HCT116 (cell line): Measurements from ENCODE around the gene HLA-B. TPM values are rescaled to one million over a fixed set of nuclear protein-coding genes. Genes with fewer than 3 reads are reported as not detected.

Experiments used
- ATAC-seq: fragments of 200-7000 bp; cut with Tn5 transposase; 2 replicates; pipeline ENCODE4 v1.9.1; 2020; ENCODE audit warnings: mild to moderate bottlenecking, moderate library complexity
- BruUV-seq: library from RNA; stranded (reverse); fragments of 400-500 nt; replicated peaks from 2 replicates; lab custom pipeline; 2021; lab: Mats Ljungman, UMichigan
- CTCF ChIA-PET: fragments of 300-600 bp; sonication (Branson Sonifier 250); formaldehyde crosslinking; loops from one replicate; lab custom pipeline; 2021; ENCODE audit warnings: antibody characterized with exemption; lab: Charles Lee
- POLR2A ChIA-PET: fragments of 300-600, 350-600 bp; sonication (Branson Sonifier 250); formaldehyde crosslinking; loops from one replicate; lab custom pipeline; 2021; ENCODE audit warnings: antibody characterized with exemption; lab: Charles Lee
- RAD21 ChIA-PET, 2 experiments: fragments of 300-600 bp; sonication (Branson Sonifier 250); formaldehyde crosslinking; loops; one replicate each; lab custom pipeline; 2023; ENCODE audit warnings: low total read pairs in 2 of 2; ENCODE audit not compliant: uncharacterized antibody in 2 of 2, unreplicated experiment in 2 of 2, low non-redundant PET in 1 of 2; lab: Charles Lee
- DNase-seq: peaks from one replicate; pipeline ENCODE4 v3.0.0-alpha.2; 2010; ENCODE audit warnings: low read depth, low spot score
- H2AFZ ChIP-seq: fragments of 200-600 bp; shearing (Covaris generic), sonication (generic); 2 replicates; pipeline ENCODE4 v1.6.1; 2017; ENCODE audit warnings: low read depth, mixed run types, mixed read lengths, antibody characterized with exemption, low read length; ENCODE audit not compliant: poor library complexity, severe bottlenecking
- H3K27ac ChIP-seq: 2 replicates; pipeline ENCODE4 v1.5.1; 2012; ENCODE audit warnings: low read depth, low read length
- H3K27me3 ChIP-seq: fragments of 200-600 bp; sonication (generic); 2 replicates; pipeline ENCODE4 v1.6.1; 2016; ENCODE audit warnings: mixed run types, low read length, mixed read lengths; ENCODE audit not compliant: insufficient read depth
- H3K36me3 ChIP-seq, 2 experiments: fragments of 200-500 bp in 1 of 2; fragments of 200-600 bp in 1 of 2; sonication (Bioruptor generic) in 1 of 2; sonication (generic) in 1 of 2; 2 replicates each; pipeline versions ENCODE4 v1.5.1 to v1.6.1; 2014 to 2016; ENCODE audit warnings: low read length in 2 of 2, inconsistent platforms in 1 of 2, mixed read lengths in 1 of 2, mixed run types in 1 of 2; ENCODE audit not compliant: insufficient read depth in 2 of 2, control insufficient read depth in 1 of 2
- H3K4me1 ChIP-seq, 2 experiments: fragments of 200-600 bp in 1 of 2; sonication (generic) in 1 of 2; 2 replicates each; pipeline versions ENCODE4 v1.5.1 to v1.6.1; 2012 to 2017; ENCODE audit warnings: low read length in 2 of 2, inconsistent platforms in 1 of 2, mild to moderate bottlenecking in 1 of 2, mixed read lengths in 1 of 2, mixed run types in 1 of 2, moderate library complexity in 1 of 2; ENCODE audit not compliant: insufficient read depth in 2 of 2, control insufficient read depth in 1 of 2
- H3K4me2 ChIP-seq: fragments of 200-600 bp; sonication (generic); 2 replicates; pipeline ENCODE4 v1.6.1; 2017; ENCODE audit warnings: mixed run types, low read length, mixed read lengths
- H3K4me3 ChIP-seq, 2 experiments: fragments of 200-600 bp in 1 of 2; sonication (generic) in 1 of 2; replicated peaks in 1 of 2; 2 replicates each; pipeline ENCODE4 v1.5.1; 2011 to 2016; ENCODE audit warnings: low read length in 2 of 2, control low read depth in 1 of 2, low read depth in 1 of 2, mild to moderate bottlenecking in 1 of 2, mixed read lengths in 1 of 2, mixed run types in 1 of 2
- H3K79me2 ChIP-seq: fragments of 200-600 bp; sonication (generic); 2 replicates; pipeline ENCODE4 v1.6.1; 2017; ENCODE audit warnings: mild to moderate bottlenecking, mixed run types, low read length, moderate library complexity, mixed read lengths; ENCODE audit not compliant: insufficient read depth
- H3K9ac ChIP-seq: fragments of 200-600 bp; sonication (generic); 2 replicates; pipeline ENCODE4 v1.6.1; 2016; ENCODE audit warnings: low read length, mixed read lengths
- H3K9me2 ChIP-seq: fragments of 200-600 bp; sonication (generic), shearing (Covaris generic); 2 replicates; pipeline ENCODE4 v1.6.1; 2017; ENCODE audit warnings: mixed run types, mild to moderate bottlenecking, moderate library complexity; ENCODE audit not compliant: insufficient read depth
- H3K9me3 ChIP-seq, 2 experiments: fragments of 200-500 bp in 1 of 2; fragments of 200-600 bp in 1 of 2; sonication (Bioruptor generic) in 1 of 2; sonication (generic) in 1 of 2; 2 replicates each; pipeline ENCODE4 v1.6.1; 2014 to 2017; ENCODE audit warnings: low read length in 2 of 2, mixed read lengths in 2 of 2, inconsistent platforms in 1 of 2, low read depth in 1 of 2, mild to moderate bottlenecking in 1 of 2, mixed run types in 1 of 2, moderate library complexity in 1 of 2; ENCODE audit not compliant: control insufficient read depth in 1 of 2, insufficient read depth in 1 of 2
- H4K20me1 ChIP-seq: fragments of 200-600 bp; sonication (generic), shearing (Covaris generic); 2 replicates; pipeline ENCODE4 v1.6.1; 2017; ENCODE audit warnings: mixed run types, mild to moderate bottlenecking, moderate library complexity; ENCODE audit not compliant: insufficient read depth
- CBX3 ChIP-seq: IDR thresholded peaks from 2 replicates; pipeline ENCODE4 v1.6.1; 2012; ENCODE audit warnings: low read depth
- EGR1 ChIP-seq: IDR thresholded peaks from 2 replicates; pipeline ENCODE4 v1.6.1; 2012; ENCODE audit warnings: low read depth
- EZH2 ChIP-seq: fragments of 200-600 bp; sonication (generic); IDR thresholded peaks from 2 replicates; pipeline ENCODE4 v1.6.1; 2017; ENCODE audit warnings: antibody characterized with exemption, mixed run types
- EZH2phosphoT487 ChIP-seq: fragments of 200-600 bp; IDR thresholded peaks from 2 replicates; pipeline ENCODE4 v1.6.1; 2018; ENCODE audit warnings: antibody characterized with exemption, borderline replicate concordance
- FOSL1 ChIP-seq: IDR thresholded peaks from 2 replicates; pipeline ENCODE4 v1.6.1; 2012; ENCODE audit warnings: low read depth
- JUND ChIP-seq: IDR thresholded peaks from 2 replicates; pipeline ENCODE4 v1.6.1; 2012
- RAD21 ChIP-seq: IDR thresholded peaks from 2 replicates; pipeline ENCODE4 v1.6.1; 2012; ENCODE audit warnings: low read depth, mild to moderate bottlenecking
- SIN3A ChIP-seq: IDR thresholded peaks from 2 replicates; pipeline ENCODE4 v1.6.1; 2012; ENCODE audit warnings: low read depth
- ZFX ChIP-seq: fragments of 450-650 bp; IDR thresholded peaks from 2 replicates; pipeline ENCODE4 v1.6.1; 2017
- intact Hi-C: fragments of 100-400 bp; cut with micrococcal nuclease; formaldehyde crosslinking; loops from 2 replicates; pipeline ENCODE4 v1.10.0; 2022
- total RNA-seq: library from RNA; stranded (reverse); gene quantifications from one replicate; pipeline ENCODE4 v1.2.1, GENCODE V29; 2021; ENCODE audit not compliant: unreplicated experiment
- TF ChIP-seq, protein P1 (sequence below): IDR thresholded peaks from 2 replicates; pipeline ENCODE4 v1.6.1; 2012
- TF ChIP-seq, protein P2 (sequence below): IDR thresholded peaks from 2 replicates; pipeline ENCODE4 v1.6.1; 2011; ENCODE audit warnings: mild to moderate bottlenecking, low read length, moderate library complexity; ENCODE audit not compliant: insufficient replicate concordance; ENCODE audit errors: extremely low read depth
- TF ChIP-seq, protein P3 (sequence below), 3 experiments: fragments of 200-600 bp in 1 of 3; sonication (generic) in 1 of 3; IDR thresholded peaks in 2 of 3; conservative IDR thresholded peaks in 1 of 3; 2 replicates each; pipeline ENCODE4 v1.5.1; 2012 to 2017; ENCODE audit warnings: low read depth in 2 of 3, low read length in 2 of 3, antibody characterized with exemption in 1 of 3, borderline replicate concordance in 1 of 3, control low read depth in 1 of 3, mild to moderate bottlenecking in 1 of 3, mixed read lengths in 1 of 3, mixed run types in 1 of 3, moderate library complexity in 1 of 3; ENCODE audit not compliant: insufficient read depth in 1 of 3
- TF ChIP-seq, protein P4 (sequence below): IDR thresholded peaks from 2 replicates; pipeline ENCODE4 v1.6.1; 2012

Gene HLA-B
- total RNA-seq, 1 experiment from 2014 or later, result 381 TPM

DNA sequence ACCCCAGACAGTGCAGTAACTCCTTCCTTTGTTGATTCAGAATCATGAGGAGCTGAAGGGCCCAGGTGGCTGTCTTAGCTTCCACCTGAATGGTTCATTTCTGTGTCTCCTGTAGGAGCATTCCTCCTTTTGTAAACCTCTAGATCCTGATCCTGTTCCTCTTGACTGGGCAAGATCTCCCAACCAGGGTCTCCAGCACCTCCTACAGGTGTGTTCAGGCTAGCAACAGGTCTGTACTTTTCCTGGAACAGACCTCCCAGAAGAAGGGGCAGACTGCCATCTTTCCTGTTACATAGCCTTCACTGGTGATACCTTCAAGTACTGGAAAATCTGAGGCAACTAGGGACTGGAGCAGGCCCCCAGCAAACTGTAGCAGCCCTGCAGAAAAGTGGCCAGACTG is 35.2 kb downstream of the HLA-B start:
- no peaks in the 10 kb centered on the region for H3K79me2 ChIP-seq
- POLR2A ChIA-PET, result no interaction called here

GRCh38 chr6:31321005-31321707 is 35.8 kb downstream of the HLA-B start:
- no peaks in the 10 kb centered on the region for H3K27me3 ChIP-seq
- no peaks in the 10 kb centered on the region for H3K9me3 ChIP-seq
- H3K4me3 ChIP-seq, result no peak overlapping the region
- RAD21 ChIA-PET, result no interaction called here
- no TSS peak for BruUV-seq
- H3K27ac ChIP-seq, result no peak overlapping the region
- no peak overlapping the region for H3K4me2 ChIP-seq
- DNase-seq (no peak), ATAC-seq (no peak)
- H3K9ac ChIP-seq, result no peak overlapping the region
- no peaks in the 10 kb centered on the region for H4K20me1 ChIP-seq
- no peak overlapping the region for H2AFZ ChIP-seq
- intact Hi-C loops, result no loop called here
- CTCF ChIA-PET, result interaction anchor here (1.2 kb wide), 1 partner anchor 45 kb away, joined by 4 read pairs; no protein-coding TSS in a partner anchor
- POLR2A ChIA-PET, result interaction anchor here (0.6 to 0.8 kb wide), 2 partner anchors 75 to 118 kb away, joined by 3 to 6 read pairs; no protein-coding TSS in a partner anchor
- no peaks in the 10 kb centered on the region for H3K79me2 ChIP-seq
- H3K36me3 ChIP-seq, result no peaks in the 10 kb centered on the region
- H3K4me1 ChIP-seq, result no peaks in the 10 kb centered on the region
- no peaks in the 10 kb centered on the region for H3K9me2 ChIP-seq
- TF ChIP-seq ZFX (no peak), CBX3 (no peak), RAD21 (no peak), EZH2phosphoT487 (no peak), FOSL1 (no peak), SIN3A (no peak), EGR1 (no peak), EZH2 (no peak), JUND (no peak)
- TF ChIP-seq, protein P1, sequence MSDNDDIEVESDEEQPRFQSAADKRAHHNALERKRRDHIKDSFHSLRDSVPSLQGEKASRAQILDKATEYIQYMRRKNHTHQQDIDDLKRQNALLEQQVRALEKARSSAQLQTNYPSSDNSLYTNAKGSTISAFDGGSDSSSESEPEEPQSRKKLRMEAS, result no peak
- TF ChIP-seq, protein P2, sequence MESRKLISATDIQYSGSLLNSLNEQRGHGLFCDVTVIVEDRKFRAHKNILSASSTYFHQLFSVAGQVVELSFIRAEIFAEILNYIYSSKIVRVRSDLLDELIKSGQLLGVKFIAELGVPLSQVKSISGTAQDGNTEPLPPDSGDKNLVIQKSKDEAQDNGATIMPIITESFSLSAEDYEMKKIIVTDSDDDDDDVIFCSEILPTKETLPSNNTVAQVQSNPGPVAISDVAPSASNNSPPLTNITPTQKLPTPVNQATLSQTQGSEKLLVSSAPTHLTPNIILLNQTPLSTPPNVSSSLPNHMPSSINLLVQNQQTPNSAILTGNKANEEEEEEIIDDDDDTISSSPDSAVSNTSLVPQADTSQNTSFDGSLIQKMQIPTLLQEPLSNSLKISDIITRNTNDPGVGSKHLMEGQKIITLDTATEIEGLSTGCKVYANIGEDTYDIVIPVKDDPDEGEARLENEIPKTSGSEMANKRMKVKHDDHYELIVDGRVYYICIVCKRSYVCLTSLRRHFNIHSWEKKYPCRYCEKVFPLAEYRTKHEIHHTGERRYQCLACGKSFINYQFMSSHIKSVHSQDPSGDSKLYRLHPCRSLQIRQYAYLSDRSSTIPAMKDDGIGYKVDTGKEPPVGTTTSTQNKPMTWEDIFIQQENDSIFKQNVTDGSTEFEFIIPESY, result no peak
- TF ChIP-seq, protein P3, sequence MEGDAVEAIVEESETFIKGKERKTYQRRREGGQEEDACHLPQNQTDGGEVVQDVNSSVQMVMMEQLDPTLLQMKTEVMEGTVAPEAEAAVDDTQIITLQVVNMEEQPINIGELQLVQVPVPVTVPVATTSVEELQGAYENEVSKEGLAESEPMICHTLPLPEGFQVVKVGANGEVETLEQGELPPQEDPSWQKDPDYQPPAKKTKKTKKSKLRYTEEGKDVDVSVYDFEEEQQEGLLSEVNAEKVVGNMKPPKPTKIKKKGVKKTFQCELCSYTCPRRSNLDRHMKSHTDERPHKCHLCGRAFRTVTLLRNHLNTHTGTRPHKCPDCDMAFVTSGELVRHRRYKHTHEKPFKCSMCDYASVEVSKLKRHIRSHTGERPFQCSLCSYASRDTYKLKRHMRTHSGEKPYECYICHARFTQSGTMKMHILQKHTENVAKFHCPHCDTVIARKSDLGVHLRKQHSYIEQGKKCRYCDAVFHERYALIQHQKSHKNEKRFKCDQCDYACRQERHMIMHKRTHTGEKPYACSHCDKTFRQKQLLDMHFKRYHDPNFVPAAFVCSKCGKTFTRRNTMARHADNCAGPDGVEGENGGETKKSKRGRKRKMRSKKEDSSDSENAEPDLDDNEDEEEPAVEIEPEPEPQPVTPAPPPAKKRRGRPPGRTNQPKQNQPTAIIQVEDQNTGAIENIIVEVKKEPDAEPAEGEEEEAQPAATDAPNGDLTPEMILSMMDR (IDR thresholded peaks at IDR 0.05 in 2 of 3, conservative IDR thresholded peaks at IDR 0.05 in 1 of 3; ENCODE audit: borderline replicate concordance in 1 of 3, insufficient read depth in 1 of 3, low read depth in 2 of 3, low read length in 2 of 3), result no peak
- TF ChIP-seq, protein P4, sequence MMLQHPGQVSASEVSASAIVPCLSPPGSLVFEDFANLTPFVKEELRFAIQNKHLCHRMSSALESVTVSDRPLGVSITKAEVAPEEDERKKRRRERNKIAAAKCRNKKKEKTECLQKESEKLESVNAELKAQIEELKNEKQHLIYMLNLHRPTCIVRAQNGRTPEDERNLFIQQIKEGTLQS, result no peak

More for the DNA sequence above, 35.2 kb downstream of the HLA-B start:
- no peak overlapping the region for H2AFZ ChIP-seq
- intact Hi-C loops, result no loop called here
- TF ChIP-seq, protein P1, result no peak
- TF ChIP-seq RAD21, result peak; percentile 13; the same call in 1 of the 2 replicates
- ATAC-seq (peak; percentile 55; the same call in 1 of the 2 replicates), DNase-seq (no peak)
- no peaks in the 10 kb centered on the region for H3K4me1 ChIP-seq
- RAD21 ChIA-PET, result no interaction called here
- BruUV-seq, result no TSS peak
- no peaks in the 10 kb centered on the region for H3K9me2 ChIP-seq
- H3K4me3 ChIP-seq, result no peak overlapping the region
- CTCF ChIA-PET, result interaction anchor here (1.2 kb wide), 1 partner anchor 45 kb away, joined by 4 read pairs; no protein-coding TSS in a partner anchor
- no peaks in the 10 kb centered on the region for H4K20me1 ChIP-seq
- H3K27me3 ChIP-seq, result no peaks in the 10 kb centered on the region
- no peak overlapping the region for H3K4me2 ChIP-seq
- no peak overlapping the region for H3K27ac ChIP-seq
- H3K9ac ChIP-seq, result no peak overlapping the region
- H3K36me3 ChIP-seq, result no peaks in the 10 kb centered on the region
- no peaks in the 10 kb centered on the region for H3K9me3 ChIP-seq
